HG03280 (cell line): Measurements from ENCODE around the gene RALGPS1.
"Not testable (repeated sequence)": the region's sequence is repeated elsewhere in the genome, so short reads cannot be mapped to it uniquely, and the experiment has no call there.

Experiments used
- ATAC-seq: cut with Tn5 transposase; IDR thresholded peaks from one replicate; pipeline ENCODE4 v1.9.1; 2021; ENCODE audit warnings: mild to moderate bottlenecking, moderate library complexity; ENCODE audit not compliant: unreplicated experiment

RALGPS1 gene

GRCh38 chr9:127167560-127168326, 253.2 kb downstream of the RALGPS1 start:
- ATAC-seq = no peak

GRCh38 chr9:127168756-127169574, 254.4 kb downstream of the RALGPS1 start:
- no peak for ATAC-seq

- no peak for ATAC-seq
Measured at GRCh38 chr9:127169575-127169883, 254.9 kb downstream of the RALGPS1 start.

- no peak for ATAC-seq
Measured at GRCh38 chr9:127170103-127170502, 255.5 kb downstream of the RALGPS1 start.

GRCh38 chr9:127170652-127171051, 256.1 kb downstream of the RALGPS1 start:
- no peak for ATAC-seq

GRCh38 chr9:127171348-127171747, 256.8 kb downstream of the RALGPS1 start:
- ATAC-seq = not testable (repeated sequence)

- ATAC-seq = no peak
Measured at GRCh38 chr9:127172066-127172707, 257.6 kb downstream of the RALGPS1 start.

- no peak for ATAC-seq
Measured at GRCh38 chr9:127173063-127173462, 258.5 kb downstream of the RALGPS1 start.

GRCh38 chr9:127174386-127175318, 260.1 kb downstream of the RALGPS1 start:
- ATAC-seq = no peak

GRCh38 chr9:127175319-127175715, 260.7 kb downstream of the RALGPS1 start:
- ATAC-seq = no peak

- ATAC-seq = no peak
Measured at GRCh38 chr9:127175764-127176163, 261.2 kb downstream of the RALGPS1 start.

GRCh38 chr9:127176631-127177030, 262.0 kb downstream of the RALGPS1 start:
- no peak for ATAC-seq

- no peak for ATAC-seq
Measured at GRCh38 chr9:127177231-127177630, 262.6 kb downstream of the RALGPS1 start.

- ATAC-seq = no peak
Measured at GRCh38 chr9:127177665-127178265, 263.2 kb downstream of the RALGPS1 start.

- ATAC-seq = no peak
Measured at GRCh38 chr9:127178686-127179632, 264.4 kb downstream of the RALGPS1 start.

- ATAC-seq = no peak
Measured at GRCh38 chr9:127179633-127180441, 265.3 kb downstream of the RALGPS1 start.

GRCh38 chr9:127180457-127181314, 266.1 kb downstream of the RALGPS1 start:
- no peak for ATAC-seq

- no peak for ATAC-seq
Measured at GRCh38 chr9:127181315-127181580, 266.7 kb downstream of the RALGPS1 start.
